Stimulated activated CD8-positive, alpha-beta memory T cell treated with anti-CD3 and anti-CD28 coated beads, Interleukin-4, amount 100 ng/mL, for 24 hours (primary cell): ENCODE results near the gene PRKCB.
A peak's percentile ranks its signal among the peaks of the same experiment; 100 is the strongest.

Source experiments
- DNase-seq: peaks from one replicate; pipeline ENCODE4 v3.0.0-alpha.2; 2020; ENCODE audit warnings: low read depth

Gene PRKCB

DNA sequence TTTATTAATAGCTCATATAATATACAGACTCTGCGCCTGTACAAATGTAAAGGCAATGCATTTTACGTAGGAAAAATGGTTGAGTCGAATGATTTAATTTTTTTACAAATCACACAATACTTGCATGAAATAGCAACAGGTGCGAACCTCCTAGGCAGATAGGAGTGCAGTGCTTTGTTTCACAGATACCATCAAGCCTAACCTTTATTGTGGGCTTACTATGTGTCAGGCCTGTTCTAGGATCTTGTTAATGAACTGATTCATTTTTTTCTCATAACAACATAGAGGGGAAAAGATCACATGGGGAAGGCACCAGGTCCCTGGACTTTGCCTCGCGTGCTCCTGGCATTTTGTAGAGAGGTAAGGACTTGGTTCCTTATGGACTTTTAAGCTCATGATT lies 107.8 kb downstream of the PRKCB start:
- no peak for DNase-seq

DNA sequence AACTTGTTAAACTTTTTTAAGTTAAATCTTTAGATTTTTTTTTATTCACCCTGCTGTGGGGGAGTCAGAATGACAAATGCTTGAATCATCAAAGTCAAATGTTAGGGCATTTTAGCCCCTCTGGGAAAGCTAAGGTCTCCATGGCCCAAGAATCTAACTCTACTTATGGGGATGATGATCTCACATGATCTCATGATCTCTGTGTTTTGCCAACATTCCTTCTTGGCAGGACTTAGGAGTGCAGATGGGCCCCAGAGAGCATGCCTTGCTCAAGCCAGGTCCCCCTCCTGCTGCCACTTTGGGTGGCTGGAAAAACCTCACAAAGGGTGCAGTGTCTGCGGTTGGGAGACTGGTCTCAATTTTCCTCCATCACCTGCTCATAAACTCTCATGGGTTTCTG lies 108.6 kb downstream of the PRKCB start:
- DNase-seq, result no peak

DNA sequence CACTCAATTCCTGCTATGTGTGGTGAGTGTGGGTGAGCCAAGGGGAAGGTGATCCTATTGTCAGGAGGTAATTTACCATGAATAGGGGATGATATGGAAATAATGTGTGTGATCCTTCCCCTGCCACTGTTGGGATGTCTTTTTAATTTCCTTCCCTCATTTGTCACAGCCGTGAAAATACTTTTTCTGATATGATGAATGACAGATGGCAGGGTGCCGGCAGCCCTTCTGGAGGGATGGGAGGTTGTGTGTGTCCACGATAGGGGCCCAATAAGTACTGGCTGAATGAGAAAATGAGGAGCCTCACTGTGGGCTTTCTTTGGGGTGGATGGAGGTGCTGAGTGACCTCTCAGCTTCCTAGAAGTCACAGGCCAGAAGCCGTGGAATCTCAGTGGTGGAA lies 109.5 kb downstream of the PRKCB start:
- no peak for DNase-seq

DNA sequence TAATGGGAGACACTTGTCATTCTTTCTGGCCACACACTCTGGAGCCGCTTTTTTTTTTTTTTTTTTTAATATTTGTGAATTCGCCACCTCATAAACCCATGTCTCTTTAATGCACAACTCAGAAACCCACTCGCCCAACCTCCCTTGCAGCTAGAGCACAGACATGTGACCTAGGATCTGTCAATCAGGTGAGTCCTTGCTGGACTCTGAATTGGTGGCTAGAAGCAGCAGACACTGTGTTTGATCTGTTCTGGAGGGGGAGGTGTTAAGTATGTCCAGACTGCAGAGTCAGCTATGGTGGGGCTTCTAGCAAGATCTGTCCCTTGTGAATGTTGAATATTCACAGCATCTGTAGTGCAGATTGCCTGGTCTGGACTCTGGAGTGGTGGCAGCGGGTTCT lies 112.1 kb downstream of the PRKCB start:
- DNase-seq, result no peak

DNA sequence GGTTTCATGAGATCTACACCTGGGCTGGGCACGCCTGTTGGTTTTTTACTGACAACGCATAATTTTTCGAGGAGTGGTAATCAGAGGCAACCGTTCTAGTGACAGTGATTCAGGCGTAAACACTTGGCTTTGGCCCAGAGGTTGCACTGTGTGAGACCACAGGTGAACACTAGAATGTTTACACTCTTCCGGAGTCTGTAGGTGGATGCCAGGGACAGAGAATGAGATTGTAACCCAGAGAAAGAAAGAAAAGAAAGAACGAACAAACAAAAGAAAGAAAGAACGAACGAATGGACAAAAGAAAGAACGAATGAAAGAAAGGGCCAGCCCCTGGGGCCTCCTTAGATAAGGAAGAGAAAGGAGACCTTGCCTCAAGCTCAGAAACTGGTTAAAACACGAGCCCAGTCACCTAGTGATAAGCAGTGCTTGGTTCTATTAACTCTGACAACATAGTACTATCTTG lies 113.2 kb downstream of the PRKCB start:
- DNase-seq, result no peak

DNA sequence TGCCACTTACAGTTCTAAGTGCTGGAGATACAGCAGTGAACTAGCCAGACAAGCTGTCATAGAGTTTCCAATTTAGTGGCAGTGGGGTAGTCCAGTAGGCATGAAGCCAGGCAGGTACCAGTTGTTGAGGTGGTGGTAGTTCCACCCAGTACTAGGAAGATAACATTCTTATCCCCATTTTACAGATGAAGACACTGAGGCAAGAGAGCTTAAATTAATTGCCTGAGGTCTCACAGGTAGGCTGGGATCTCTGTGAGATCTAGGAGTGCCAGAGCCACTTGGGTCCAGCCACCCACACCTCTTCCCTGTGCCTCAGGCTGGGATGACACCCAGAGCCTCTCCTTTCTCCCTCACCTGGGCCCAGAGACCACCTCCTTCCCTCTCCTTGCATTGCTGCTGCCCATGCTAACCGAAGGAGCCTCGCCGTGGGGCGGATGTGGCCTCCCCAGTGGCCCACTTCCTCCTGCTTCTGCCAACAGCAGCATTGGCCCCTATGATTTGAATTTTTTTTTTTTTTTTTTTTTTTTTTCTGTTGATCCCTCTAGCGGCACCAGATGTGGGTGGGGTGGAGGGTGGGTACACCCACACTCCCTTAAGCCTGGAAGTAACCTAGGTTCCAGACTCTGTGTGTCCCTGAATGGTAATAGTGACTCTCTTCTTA lies 114.0 kb downstream of the PRKCB start:
- DNase-seq, result peak; percentile 37

DNA sequence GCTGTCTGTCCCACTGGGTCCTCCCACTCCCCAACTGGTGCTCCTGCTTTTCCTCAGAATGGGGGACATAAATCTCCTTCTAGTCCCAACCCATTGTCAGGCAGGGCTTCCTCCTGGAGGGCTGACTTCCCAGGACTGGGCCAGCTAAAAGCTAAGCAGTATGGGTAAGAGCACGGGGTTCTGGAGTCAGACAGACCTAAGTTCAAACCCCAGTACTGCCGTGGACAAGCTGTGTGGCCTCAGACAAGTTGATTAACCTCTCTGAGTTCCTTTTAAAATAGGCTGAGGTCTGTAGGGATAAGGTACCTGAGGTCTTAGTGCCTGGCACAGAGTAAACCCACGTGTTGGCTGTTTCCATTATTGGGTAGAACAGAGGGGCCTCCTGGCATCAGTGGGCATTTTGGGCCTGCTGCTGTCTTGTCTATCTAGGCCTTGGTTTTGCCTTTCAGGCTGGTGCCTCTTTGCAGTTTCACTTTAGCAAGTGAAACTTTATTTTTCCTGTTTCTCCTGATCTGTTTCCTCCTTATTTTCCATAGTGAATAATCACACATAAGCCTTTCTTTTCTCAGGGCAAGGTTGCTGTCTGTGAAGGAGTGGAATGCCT lies 114.6 kb downstream of the PRKCB start:
- DNase-seq, result no peak

DNA sequence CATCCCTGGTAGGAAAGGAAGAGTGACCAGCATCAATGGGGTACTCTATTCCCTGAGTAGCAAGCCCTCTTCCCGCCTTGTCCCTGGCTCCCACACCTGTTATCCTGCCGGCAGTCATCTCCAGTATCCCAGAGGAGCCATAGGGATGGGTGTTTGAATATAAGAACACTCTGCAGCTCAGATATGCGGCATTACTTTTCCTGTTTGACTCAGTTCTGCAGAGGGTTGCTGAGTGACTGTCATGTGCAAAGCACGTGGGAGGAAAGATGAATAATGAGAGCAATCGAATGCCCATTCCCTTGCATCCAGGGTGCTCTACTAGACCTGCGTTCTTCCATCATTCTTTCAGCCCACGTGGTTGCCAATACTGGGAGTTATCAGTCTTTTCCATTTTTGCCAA lies 115.1 kb downstream of the PRKCB start:
- DNase-seq, result no peak

DNA sequence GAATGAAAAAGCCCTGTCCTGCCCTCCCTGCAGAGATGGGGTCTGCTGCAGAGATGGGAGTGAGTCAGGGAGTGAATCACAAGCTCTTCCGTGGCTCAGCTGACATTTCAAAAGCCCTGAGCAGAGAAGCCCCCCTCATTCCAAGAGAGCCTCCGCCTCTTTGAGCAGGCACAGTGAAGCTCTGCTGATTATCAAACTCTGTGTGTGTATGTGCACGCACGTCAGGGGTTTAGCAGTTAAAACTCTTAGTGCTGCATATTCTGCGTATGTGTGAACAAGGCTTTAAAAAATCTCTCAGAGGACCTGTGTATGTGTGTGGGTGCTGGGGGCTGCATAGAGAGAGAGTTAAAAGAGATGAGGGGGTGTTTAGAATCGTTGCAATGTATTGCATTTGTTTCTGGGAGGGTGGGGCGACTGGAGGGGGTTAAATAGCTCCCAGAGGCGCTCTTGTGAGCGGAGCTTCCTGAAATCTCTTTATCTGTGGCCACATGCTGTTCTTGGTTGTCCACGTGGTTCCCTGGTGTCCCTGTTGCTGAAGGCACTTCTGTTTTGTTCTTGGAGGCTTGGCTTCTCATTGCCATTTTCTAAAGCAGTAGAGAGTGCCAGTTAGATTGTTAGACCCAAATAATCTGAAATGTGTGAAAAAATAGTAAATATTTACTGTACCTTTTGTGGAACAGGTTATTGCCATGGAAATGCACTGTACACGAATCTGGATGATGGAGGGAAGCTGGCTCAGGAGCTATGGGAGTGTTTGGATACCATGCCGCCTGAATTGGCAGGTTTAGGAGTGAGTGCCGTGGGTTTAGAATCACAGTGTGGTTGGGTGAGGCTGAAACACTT lies 116.6 kb downstream of the PRKCB start:
- DNase-seq, result no peak

DNA sequence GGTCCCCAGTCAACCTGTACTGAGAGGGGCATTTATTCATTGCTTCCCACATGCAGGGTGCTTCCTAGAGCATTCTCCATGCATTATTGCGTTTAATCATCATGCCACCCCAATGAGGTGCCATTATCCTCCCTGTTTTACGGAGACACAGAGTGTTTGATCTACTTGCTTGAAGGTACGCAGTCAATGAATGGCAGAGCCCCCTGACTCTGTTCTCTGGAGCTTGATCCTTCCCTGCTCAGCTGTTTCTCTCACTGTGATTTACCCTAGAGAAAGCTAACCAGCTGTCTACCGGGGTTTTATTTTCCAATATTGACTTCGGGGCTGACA lies 117.2 kb downstream of the PRKCB start:
- DNase-seq, result no peak

DNA sequence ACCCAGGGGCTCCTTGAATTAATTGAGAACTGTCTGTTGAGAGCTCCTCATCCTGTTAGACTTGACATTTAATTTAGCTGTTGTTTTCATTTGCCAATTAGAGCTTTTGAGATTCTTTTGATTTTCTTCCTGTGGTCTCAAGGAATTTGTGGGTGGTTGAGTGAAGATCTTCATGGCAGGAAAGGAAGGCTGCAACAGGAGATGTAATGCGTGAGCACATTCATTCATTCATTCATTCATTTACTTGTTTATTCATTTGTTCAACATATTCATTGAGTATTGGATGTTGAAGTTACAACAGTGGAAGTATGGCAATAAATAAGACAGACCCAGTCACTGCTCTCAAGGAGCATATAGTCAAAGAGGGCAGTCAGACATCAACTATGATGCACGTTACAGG lies 117.7 kb downstream of the PRKCB start:
- DNase-seq, result no peak

DNA sequence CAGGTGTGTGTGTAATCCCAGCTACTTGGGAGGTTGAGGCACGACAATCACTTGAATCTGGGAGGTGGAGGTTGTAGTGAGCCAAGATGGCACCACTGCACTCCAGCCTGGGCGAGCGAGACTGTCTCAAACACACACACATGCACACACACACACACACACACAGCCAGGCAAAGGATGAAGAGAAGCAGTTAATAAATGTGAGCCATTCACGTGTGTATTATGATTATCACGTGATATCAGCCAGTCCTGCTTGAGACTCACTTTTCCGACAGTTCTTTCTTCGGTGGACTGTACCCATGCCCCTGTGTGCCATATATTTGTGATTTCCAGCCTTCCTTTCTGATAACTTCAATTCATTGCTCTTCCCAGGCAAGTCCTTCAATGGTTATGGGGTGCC lies 119.3 kb downstream of the PRKCB start:
- DNase-seq, result no peak

DNA sequence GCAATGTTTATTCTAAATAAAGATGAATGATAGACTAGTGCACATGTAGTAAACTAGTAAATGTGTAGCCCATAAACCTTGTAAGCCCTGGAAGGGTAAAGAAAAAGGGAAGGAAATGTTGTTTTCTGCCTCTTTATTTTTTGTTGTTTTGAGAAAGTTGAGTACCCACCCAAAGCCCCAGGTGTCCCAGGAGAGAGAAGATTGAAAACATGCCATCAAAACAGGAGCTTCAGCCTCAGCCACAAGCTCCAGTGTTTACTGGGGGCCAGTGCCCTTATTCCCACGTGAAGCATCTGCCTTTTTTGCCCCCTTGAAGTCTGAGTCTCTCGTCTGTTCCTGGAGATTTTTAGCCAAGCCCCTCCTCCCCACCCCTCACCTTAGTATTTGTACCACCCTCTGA lies 121.5 kb downstream of the PRKCB start:
- no peak for DNase-seq

DNA sequence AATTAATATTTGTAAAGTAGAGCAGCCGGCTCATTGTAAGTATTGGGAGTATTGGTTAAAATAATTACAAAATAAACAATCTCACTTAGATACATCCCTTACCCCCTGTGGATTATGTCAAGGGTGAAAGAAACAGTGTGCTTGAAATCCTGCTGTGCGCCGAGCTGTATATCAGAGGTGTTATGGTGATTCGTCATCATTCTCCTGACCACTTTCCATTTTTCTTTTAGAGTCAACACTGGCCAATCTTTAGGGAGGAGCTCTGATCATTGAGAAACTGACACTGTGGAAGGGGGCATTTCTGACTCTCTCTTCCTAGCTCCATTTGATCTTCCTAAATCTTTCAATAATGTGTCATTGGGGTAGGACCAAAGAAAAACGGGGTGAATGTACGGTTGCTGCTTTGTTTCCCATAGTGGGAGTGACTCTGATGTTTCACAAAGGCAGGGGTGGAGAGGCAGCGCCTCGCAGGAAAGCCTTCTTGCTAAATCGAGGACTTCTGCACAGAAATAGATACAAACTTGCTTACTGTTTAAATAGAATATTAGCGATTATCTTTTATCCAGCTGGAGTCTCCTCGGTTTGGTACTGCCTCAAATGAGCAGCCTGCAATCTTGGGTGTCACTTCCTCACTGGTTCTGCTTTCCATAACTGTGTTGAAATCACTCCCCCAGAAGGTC lies 123.4 kb downstream of the PRKCB start:
- DNase-seq, result no peak

DNA sequence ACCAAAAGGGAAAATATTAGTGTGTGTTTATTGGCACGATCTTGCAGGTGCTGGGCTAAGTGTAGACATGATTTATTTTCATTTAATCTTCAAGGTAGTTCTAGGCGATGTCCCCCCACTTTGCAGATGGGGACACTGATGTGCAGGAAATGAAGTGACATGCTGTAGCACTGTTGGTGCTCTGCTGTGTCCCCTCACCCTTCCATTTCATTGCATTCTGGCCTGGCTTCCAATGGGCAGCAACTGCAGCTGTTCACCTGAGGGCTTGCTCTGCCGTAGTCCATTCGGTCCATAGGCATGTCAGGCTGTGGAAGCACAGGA lies 123.9 kb downstream of the PRKCB start:
- DNase-seq, result no peak

DNA sequence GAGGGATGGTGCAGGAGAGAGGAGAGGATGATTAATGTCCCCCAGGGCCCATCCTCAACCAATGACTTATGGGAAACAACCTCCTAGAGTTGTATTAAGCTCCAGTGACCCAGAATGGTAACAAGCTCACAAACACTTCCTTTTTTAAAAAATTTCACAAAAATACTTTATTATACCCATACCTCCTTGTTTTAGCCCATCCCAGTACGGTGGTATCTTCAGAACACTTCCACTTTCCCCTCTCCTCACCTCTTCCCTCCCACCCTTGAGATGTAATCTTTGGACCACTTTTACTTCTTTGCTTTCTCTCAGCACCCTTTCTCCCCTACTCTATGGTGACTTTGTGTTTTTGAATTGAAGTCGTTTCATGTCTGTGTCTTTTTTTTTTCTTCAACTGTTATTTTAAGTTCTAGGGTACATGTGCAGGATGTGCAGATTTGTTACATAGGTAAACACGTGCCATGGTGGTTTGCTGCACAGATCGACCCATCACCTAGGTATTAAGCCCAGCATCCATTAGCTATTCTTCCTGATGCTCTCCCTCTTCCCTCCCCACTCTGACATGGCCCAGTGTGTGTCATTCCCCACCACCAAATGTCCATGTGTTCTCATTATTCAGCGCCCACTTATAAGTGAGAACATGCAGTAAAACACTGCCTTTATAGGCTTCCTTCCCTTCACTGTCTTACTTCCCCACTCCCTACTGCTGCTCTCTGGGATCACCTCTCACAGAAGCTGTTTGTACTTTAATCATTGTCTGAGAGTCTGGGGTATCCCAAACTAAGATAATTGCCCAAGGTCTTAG lies 124.5 kb downstream of the PRKCB start:
- no peak for DNase-seq

DNA sequence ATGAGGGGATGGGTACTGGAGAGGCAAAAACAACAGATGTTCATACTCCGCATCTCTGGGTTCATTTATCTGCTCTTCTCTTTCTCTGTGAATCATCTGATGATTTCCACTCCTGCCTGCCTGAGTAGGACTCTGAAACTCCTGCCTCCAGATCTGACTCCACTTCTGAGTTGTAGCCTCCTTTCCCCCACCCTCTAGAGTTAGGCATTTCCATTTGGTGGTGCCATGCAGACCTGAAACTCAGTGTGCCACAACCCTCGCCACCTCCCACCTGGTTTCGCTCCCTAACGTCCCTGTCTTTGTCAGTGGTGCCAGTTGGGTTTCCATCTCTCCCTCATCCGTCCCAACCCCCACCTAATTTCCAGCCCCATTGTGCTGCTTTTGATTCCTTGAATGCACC lies 126.2 kb downstream of the PRKCB start:
- DNase-seq, result no peak

DNA sequence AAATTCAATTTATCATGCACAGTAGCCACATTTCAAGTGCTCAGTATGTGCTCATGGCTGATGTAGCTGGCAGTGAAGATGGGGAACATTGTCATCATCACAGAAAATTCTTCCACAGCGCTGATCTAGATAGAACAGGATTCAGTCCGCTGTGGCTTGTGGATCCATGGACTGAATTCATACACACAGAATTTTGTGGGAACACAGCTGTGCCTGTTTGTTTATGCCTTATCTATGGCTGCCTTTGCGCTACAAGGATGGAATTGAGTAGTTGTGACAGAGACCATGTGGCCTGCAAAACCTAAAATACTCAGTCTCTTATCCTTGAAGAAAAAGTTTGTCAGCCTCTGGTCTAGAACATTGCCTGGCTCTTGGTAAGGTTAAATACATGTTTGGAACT lies 128.4 kb downstream of the PRKCB start:
- DNase-seq, result no peak

DNA sequence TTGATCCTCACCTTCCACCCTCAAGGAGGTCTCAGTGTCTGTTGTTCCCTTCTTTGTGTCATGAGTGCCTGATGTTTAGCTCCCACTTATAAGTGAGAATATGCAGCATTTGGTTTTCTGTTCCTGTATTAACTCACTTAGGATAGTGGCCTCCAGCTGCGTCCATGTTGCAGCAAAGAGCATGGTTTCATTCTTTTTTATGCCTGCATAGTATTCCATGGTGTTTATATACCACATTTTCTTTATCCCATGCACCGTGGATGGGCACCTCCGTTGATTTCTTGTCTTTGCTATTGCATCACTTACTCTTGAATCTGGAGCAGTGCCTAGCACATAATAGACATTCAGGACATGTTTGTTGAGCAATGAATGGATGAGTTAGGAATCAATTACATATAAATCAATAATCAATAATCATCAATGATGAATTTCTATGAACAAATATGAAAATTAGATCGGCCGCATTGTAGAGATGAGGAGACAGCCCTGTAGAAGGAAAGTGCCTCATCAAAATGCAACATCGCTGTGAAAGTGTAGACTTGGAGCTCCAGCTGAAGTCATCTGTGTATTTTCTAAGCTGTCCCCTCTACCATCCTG lies 129.5 kb downstream of the PRKCB start:
- DNase-seq, result no peak

DNA sequence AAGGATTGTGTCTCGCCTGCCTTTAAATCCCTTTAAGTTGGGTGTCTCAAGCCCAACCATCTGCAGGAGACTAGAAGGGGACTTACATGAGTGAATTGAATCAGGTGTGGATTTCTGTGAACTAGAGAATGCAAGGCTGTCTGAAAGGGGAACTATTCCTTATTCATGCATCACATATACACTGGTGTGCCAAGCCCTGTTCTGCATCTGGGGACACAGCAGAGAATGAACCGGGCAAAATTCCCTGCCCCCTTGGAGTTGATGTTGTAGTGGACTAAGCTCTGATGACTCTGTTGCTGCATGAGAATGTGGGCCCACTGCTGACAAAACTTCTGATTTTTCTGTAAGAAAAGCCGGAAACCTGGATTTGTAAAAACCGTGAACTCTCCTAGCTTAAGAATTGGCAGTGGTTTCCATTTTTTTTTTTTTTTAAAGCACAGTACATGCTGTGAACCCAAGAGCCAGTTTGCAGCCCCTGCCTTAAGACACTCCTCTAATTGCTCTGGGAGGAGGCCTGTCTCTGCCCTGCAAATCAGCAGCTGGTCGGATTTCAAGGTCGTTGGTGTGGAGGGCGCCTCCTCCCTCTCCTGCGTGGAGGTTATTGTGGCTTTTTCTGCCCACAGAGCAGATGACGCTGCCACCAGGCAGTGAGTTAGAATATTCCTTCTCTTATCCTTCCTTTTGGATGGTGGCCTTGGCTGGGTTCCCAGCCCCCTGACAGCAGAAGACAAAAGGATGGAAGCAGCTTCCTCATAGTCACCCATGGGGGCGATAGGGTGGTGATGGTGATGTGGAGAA lies 131.0 kb downstream of the PRKCB start:
- no peak for DNase-seq

DNA sequence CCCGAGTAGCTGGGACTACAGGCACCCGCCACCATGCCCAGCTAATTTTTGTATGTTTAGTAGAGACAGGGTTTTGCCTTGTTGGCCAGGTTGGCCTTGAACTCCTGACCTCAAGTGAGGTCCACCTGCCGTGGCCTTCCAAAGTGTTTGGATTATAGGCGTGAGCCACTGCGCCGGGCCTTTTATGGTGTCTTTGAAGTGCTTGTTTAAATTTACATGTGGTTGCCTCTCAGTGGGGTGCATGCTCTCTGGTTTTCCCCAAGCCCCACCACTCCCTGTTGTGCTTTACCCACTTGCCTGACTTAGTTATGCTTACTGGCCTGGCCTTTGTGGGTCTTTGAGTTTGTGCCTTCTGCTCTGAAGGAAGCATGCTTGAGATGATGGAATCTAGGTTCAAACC lies 132.0 kb downstream of the PRKCB start:
- no peak for DNase-seq
